GM10248 (cell line): Measurements from ENCODE around the gene MYZAP.

Experiments
- CTCF ChIA-PET: fragments of 300-600 bp; sonication (Branson Sonifier 250); formaldehyde crosslinking; extraction: SDS; loops from one replicate; lab custom pipeline; 2021; ENCODE audit warnings: antibody characterized with exemption; lab: Yijun Ruan, JAX
- POLR2A ChIA-PET: fragments of 350-650 bp; sonication (Branson Sonifier 250); formaldehyde crosslinking; extraction: SDS; loops from one replicate; lab custom pipeline; 2020; ENCODE audit warnings: antibody characterized with exemption; lab: Yijun Ruan, JAX
- DNase-seq: peaks from one replicate; pipeline ENCODE4 v3.0.0; 2012; ENCODE audit errors: extremely low spot score
- CTCF ChIP-seq: IDR thresholded peaks from 2 replicates; pipeline ENCODE4 v1.5.1; 2012; ENCODE audit warnings: mild to moderate bottlenecking, low read depth; ENCODE audit errors: extremely low read depth, missing control alignments, control extremely low read depth

MYZAP gene

GRCh38 chr15:57708047-57708446 is 116.3 kb downstream of the MYZAP start:
- DNase-seq, result no peak
- TF ChIP-seq CTCF, result no peak
- ChIA-PET POLR2A (no interaction called here), CTCF (interaction anchor here (1.0 to 3.3 kb wide), 5 partner anchors 12 to 402 kb away, joined by 3 to 28 read pairs (median 3); no protein-coding TSS in a partner anchor)

GRCh38 chr15:57718309-57718708 is 126.6 kb downstream of the MYZAP start:
- ChIA-PET CTCF (interaction anchor here (1.5 kb wide), 1 partner anchor 14 kb away, joined by 8 read pairs; no protein-coding TSS in a partner anchor), POLR2A (no interaction called here)
- TF ChIP-seq CTCF, result no peak
- no peak for DNase-seq

- CTCF ChIA-PET, result interaction anchor here (0.9 to 3.2 kb wide), 7 partner anchors 8 to 190 kb away, joined by 3 to 33 read pairs (median 3); no protein-coding TSS in a partner anchor
- POLR2A ChIA-PET, result no interaction called here
- no peak for DNase-seq
- TF ChIP-seq CTCF, result no peak
These were observed 129.2 kb downstream of the MYZAP start for GRCh38 chr15:57720867-57721266.

GRCh38 chr15:57726411-57726810 is 134.7 kb downstream of the MYZAP start:
- ChIA-PET POLR2A (no interaction called here), CTCF (no interaction called here)
- no peak for DNase-seq
- TF ChIP-seq CTCF, result no peak

- ChIA-PET POLR2A (no interaction called here), CTCF (no interaction called here)
- TF ChIP-seq CTCF, result no peak
- no peak for DNase-seq
These were observed 135.3 kb downstream of the MYZAP start for GRCh38 chr15:57727031-57727430.

- TF ChIP-seq CTCF, result no peak
- ChIA-PET CTCF (interaction anchor here (0.9 to 5.8 kb wide), 3 partner anchors 8 to 17 kb away, joined by 3 to 93 read pairs (median 3); no protein-coding TSS in a partner anchor), POLR2A (no interaction called here)
- DNase-seq, result no peak
These were observed 136.7 kb downstream of the MYZAP start for GRCh38 chr15:57728436-57728835.

- CTCF ChIA-PET, result interaction anchor here (1.6 to 5.9 kb wide), 8 partner anchors 10 to 340 kb away, joined by 5 to 93 read pairs (median 26); partner anchors contain the start of gene POLR2M
- no peak for TF ChIP-seq CTCF
- POLR2A ChIA-PET, result no interaction called here
- no peak for DNase-seq
These were observed 139.2 kb downstream of the MYZAP start for GRCh38 chr15:57730876-57731275.
